CD4-positive, alpha-beta T cell (primary cell): ENCODE results near the gene SLC25A26. TPM values are rescaled to one million over a fixed set of nuclear protein-coding genes. Genes with fewer than 3 reads are reported as not detected.

Source experiments
- ATAC-seq: fragments of 200-7000 bp; cut with Tn5 transposase; one replicate; pipeline ENCODE4 v1.10.0; 2022; ENCODE audit warnings: mild to moderate bottlenecking; ENCODE audit not compliant: poor library complexity
- CTCF ChIA-PET: fragments of 350-600 bp; sonication (Branson Sonifier 250); formaldehyde crosslinking; loops from one replicate; lab custom pipeline; 2021; ENCODE audit warnings: antibody characterized with exemption, inconsistent platforms; lab: Charles Lee
- POLR2A ChIA-PET: fragments of 350-600 bp; sonication (Branson Sonifier 250); formaldehyde crosslinking; loops from one replicate; lab custom pipeline; 2021; ENCODE audit warnings: antibody characterized with exemption, inconsistent platforms; lab: Charles Lee
- DNase-seq, 14 experiments: peaks; one replicate each; pipeline ENCODE4 v3.0.0-alpha.2; 2013 to 2020; ENCODE audit warnings: mixed read lengths in 2 of 14
- H3K27ac ChIP-seq, 2 donors: one replicate each; pipeline versions ENCODE4 v1.5.1 to v1.7.0; 2013; ENCODE audit warnings: low read length in 2 of 2, low read depth in 1 of 2, mild to moderate bottlenecking in 1 of 2
- H3K27me3 ChIP-seq, 2 experiments: 1 replicate in 1 of 2; 2 replicates in 1 of 2; pipeline versions ENCODE4 v1.6.1 to v1.7.0; 2013; ENCODE audit warnings: low read length in 2 of 2, control low read depth in 1 of 2, mild to moderate bottlenecking in 1 of 2, moderate library complexity in 1 of 2; ENCODE audit not compliant: insufficient read depth in 2 of 2, control insufficient read depth in 1 of 2
- H3K36me3 ChIP-seq: one replicate; pipeline ENCODE4 v1.6.1; 2013; ENCODE audit warnings: low read length, control low read depth; ENCODE audit not compliant: insufficient read depth
- H3K4me1 ChIP-seq: one replicate; pipeline ENCODE4 v1.6.1; 2013; ENCODE audit warnings: low read length, control low read depth; ENCODE audit not compliant: insufficient read depth
- H3K4me3 ChIP-seq: one replicate; pipeline ENCODE4 v1.5.1; 2013; ENCODE audit warnings: mild to moderate bottlenecking, low read length, moderate library complexity
- H3K9me3 ChIP-seq, 2 experiments: 1 replicate in 1 of 2; 2 replicates in 1 of 2; pipeline versions ENCODE4 v1.6.1 to v1.7.0; 2013; ENCODE audit warnings: low read length in 2 of 2, mild to moderate bottlenecking in 2 of 2, control low read depth in 1 of 2, moderate library complexity in 1 of 2; ENCODE audit not compliant: control insufficient read depth in 1 of 2, insufficient read depth in 1 of 2
- H3K27ac Mint-ChIP-seq: one replicate; pipeline ENCODE4 v1.8.0; 2020; ENCODE audit warnings: mixed read lengths
- H3K27me3 Mint-ChIP-seq: one replicate; pipeline ENCODE4 v1.8.0; 2021; ENCODE audit warnings: mixed read lengths
- H3K36me3 Mint-ChIP-seq: one replicate; pipeline ENCODE4 v1.8.0; 2021; ENCODE audit warnings: low read depth, mixed read lengths
- H3K4me1 Mint-ChIP-seq: one replicate; pipeline ENCODE4 v1.8.0; 2021; ENCODE audit warnings: low read depth, mixed read lengths
- H3K4me3 Mint-ChIP-seq: one replicate; pipeline ENCODE4 v1.8.0; 2020; ENCODE audit warnings: mild to moderate bottlenecking, mixed read lengths
- H3K9me3 Mint-ChIP-seq: one replicate; pipeline ENCODE4 v1.8.0; 2020; ENCODE audit warnings: mixed read lengths
- CTCF ChIP-seq: fragments of 200-600 bp; IDR thresholded peaks from one replicate; pipeline ENCODE4 v1.8.0; 2022; ENCODE audit warnings: antibody characterized with exemption, mild to moderate bottlenecking
- intact Hi-C, 2 experiments: fragments of 100-400 bp; cut with DNase I in 1 of 2; cut with micrococcal nuclease in 1 of 2; formaldehyde crosslinking; loops; one replicate each; pipeline versions ENCODE4 v1.15.1 to v1.9.0; 2023 to 2025; cut with DNase I, micrococcal nuclease
- total RNA-seq, 174 experiments: library from RNA in 2 of 174; stranded (reverse) in 2 of 174; gene quantifications; one replicate each; pipeline ENCODE4 v1.2.3 and lab custom pipeline; 2021 to 2026

The SLC25A26 gene
- total RNA-seq, 2 experiments from 2014 or later: 26.9 to 30.2 TPM

GRCh38 chr3:66382142-66382541, 161.3 kb downstream of the SLC25A26 start:
- ChIA-PET POLR2A (no interaction called here), CTCF (no interaction called here)
- H3K27me3 Mint-ChIP-seq: no peaks in the 10 kb centered on the region
- Histone ChIP-seq H3K4me1 (peaks cover 19% of the 10 kb centered on the region), H3K27ac (no peak overlapping the region), H3K9me3 (no peaks in the 10 kb centered on the region), H3K27me3 (no peaks in the 10 kb centered on the region), H3K4me3 (no peak overlapping the region), H3K36me3 (peaks cover 88% of the 10 kb centered on the region)
- peaks cover 99% of the 10 kb centered on the region for H3K36me3 Mint-ChIP-seq
- DNase-seq: no peak
- TF ChIP-seq CTCF: no peak
- H3K9me3 Mint-ChIP-seq: no peaks in the 10 kb centered on the region
- H3K4me1 Mint-ChIP-seq: peaks cover 13% of the 10 kb centered on the region
- ATAC-seq: no peak
- no peak overlapping the region for H3K27ac Mint-ChIP-seq
- intact Hi-C loops: no loop called here
- H3K4me3 Mint-ChIP-seq: no peak overlapping the region

- Histone ChIP-seq H3K9me3 (no peaks in the 10 kb centered on the region), H3K36me3 (peaks cover 81% of the 10 kb centered on the region), H3K27me3 (no peaks in the 10 kb centered on the region), H3K4me1 (peaks cover 11% of the 10 kb centered on the region), H3K27ac (no peak overlapping the region), H3K4me3 (no peak overlapping the region)
- Mint-ChIP-seq H3K27me3 (no peaks in the 10 kb centered on the region), H3K27ac (no peak overlapping the region), H3K4me1 (peaks cover 6% of the 10 kb centered on the region), H3K36me3 (peaks cover 96% of the 10 kb centered on the region), H3K9me3 (no peaks in the 10 kb centered on the region), H3K4me3 (no peak overlapping the region)
- no peak for TF ChIP-seq CTCF
- no peak for DNase-seq
- intact Hi-C loops: no loop called here
- ChIA-PET POLR2A (interaction anchor here (1.0 kb wide), 1 partner anchor 11 kb away, joined by 4 read pairs; no protein-coding TSS in a partner anchor), CTCF (no interaction called here)
- no peak for ATAC-seq
These were observed 162.2 kb downstream of the SLC25A26 start for GRCh38 chr3:66383023-66383422.

GRCh38 chr3:66383998-66384745, 163.4 kb downstream of the SLC25A26 start:
- Mint-ChIP-seq H3K9me3 (peaks cover 2% of the 10 kb centered on the region), H3K4me3 (no peak overlapping the region), H3K4me1 (peaks cover 6% of the 10 kb centered on the region), H3K36me3 (peaks cover 95% of the 10 kb centered on the region), H3K27ac (no peak overlapping the region), H3K27me3 (no peaks in the 10 kb centered on the region)
- ATAC-seq (no peak), DNase-seq (no peak)
- CTCF ChIA-PET: interaction anchor here (1.2 kb wide), 1 partner anchor 17 kb away, joined by 3 read pairs; no protein-coding TSS in a partner anchor
- Histone ChIP-seq H3K36me3 (peaks cover 80% of the 10 kb centered on the region), H3K4me1 (peaks cover 7% of the 10 kb centered on the region), H3K9me3 (no peaks in the 10 kb centered on the region), H3K27ac (no peak overlapping the region), H3K27me3 (no peaks in the 10 kb centered on the region), H3K4me3 (no peak overlapping the region)
- intact Hi-C loops: no loop called here
- TF ChIP-seq CTCF: no peak
- POLR2A ChIA-PET: interaction anchor here (1.0 kb wide), 1 partner anchor 10 kb away, joined by 4 read pairs; no protein-coding TSS in a partner anchor
